Stimulated activated CD8-positive, alpha-beta memory T cell treated with anti-CD3 and anti-CD28 coated beads, Interleukin-12 subunit alpha, Interleukin-12 subunit beta, amount 100 ng/mL, for 24 hours (primary cell): ENCODE measurements around the gene UPB1.
"Not testable (repeated sequence)": the region's sequence is repeated elsewhere in the genome, so short reads cannot be mapped to it uniquely, and the experiment has no call there.

ENCODE experiments used
- DNase-seq: peaks from one replicate; pipeline ENCODE4 v3.0.0-alpha.2; 2020; ENCODE audit errors: extremely low read depth

Gene UPB1

GRCh38 chr22:24504540-24504939 is 9.4 kb downstream of the UPB1 start:
- no peak for DNase-seq

DNA sequence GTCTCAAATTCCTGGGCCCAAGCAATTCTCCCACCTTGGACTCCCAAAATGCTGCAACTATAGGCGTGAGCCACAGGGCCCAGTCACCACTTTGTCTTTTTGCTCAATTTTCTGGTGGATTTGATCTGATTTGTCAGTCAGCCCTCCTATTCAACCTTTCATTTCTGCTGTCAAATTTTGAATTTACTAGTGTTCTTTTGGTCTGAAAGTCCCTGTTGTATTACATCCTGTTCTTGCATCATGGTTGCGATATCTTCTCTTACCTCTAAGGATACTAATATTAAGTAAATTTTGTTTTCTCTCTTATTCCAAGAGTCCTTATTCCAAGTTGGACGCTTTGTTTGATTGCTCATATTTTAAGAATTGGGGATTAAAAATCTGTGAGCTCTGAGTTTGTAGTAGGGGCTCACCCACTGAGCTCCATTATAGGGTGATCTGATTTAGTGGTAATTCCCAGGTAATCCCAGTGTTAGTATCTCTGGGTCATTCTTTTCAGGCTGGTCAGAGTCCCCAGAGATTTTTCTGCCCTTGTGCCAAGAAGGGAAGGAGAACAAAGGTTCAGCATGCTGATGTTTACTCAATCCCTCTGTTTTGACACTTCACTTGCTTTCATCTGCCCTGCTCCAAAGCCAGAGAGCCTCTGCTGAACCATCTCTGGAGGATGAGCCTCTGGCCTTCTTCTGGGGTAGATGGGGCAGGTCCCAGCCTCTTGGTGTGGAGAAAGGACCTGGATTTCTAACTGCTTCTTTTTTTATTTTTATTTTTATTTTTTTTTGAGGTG is 10.0 kb downstream of the UPB1 start:
- DNase-seq: no peak

DNA sequence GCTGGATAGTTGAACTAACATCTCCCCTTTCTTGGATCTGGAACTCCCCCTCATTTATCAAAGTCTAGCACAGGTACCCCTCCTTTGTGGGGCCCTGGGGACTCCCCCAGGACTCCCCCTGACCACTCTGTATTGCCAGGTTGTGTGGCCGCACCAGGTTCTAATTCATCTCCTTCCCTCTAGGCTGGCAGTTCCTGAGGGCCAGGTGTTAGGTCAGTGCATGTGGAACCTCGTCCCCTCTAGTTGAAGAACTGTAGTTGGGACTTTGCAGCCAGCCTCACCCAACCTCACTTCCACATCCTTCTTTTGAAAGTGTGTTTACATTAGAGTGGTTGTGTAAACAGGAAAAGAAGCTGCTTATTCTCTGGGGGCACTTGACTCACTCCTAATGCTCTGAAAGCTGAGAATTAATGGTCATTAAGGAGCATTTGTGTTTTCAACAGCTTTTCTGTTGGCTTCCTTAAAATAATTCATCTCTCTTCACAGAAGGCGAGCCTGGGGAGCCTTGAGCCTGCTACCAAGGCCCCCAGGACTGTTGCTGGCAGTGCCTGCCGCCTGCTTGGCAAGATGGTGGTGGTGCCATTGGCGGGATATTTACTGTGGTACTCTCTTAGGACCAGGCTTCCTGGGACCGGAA is 11.8 kb downstream of the UPB1 start:
- no peak for DNase-seq

- no peak for DNase-seq
Measured at GRCh38 chr22:24507716-24508115, 12.6 kb downstream of the UPB1 start.

DNA sequence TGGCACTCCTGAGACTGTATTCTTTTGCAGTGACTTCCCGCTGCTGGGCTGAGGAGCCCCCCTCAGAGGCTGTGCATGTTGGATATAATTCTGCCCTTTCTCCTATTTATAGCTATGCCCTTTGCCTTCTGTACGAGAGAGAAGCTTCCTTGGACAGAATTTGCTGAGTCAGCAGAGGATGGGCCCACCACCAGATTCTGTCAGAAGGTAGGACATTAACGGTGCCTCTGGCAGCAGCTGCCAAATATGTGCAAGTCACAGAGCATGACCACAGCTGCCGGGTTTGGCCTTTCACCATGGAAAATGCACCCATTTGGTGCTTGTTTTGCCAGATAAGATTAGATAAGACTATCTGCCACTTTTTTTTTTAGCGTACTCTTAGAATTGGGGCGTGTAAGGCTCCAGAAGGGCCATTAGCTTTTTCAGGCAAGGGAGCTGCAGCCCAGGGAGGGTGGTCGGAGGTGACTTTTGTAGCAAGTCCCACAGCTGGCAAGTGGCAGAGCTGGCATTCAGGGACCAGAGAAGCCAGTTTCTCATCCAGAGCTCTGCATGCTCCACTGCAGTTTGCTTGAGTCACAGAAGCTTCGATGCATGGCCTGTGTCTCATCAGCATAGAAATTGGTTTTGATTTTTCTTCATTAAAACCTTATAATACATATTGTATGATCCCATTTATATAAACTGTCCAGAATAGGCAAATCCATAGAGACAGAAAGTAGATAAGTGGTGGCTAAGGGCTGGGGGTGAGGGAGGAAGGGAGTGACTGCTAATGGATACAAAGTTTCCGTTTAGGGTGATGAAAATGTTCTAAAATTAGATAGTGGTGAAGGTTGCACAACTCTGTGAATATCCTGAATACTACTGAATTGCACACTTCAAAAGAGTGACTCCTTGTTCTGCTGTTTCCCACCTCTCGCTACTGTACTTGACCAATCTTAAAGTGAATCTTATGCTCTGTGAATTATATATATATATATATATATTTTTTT is 15.8 kb downstream of the UPB1 start:
- DNase-seq: no peak

DNA sequence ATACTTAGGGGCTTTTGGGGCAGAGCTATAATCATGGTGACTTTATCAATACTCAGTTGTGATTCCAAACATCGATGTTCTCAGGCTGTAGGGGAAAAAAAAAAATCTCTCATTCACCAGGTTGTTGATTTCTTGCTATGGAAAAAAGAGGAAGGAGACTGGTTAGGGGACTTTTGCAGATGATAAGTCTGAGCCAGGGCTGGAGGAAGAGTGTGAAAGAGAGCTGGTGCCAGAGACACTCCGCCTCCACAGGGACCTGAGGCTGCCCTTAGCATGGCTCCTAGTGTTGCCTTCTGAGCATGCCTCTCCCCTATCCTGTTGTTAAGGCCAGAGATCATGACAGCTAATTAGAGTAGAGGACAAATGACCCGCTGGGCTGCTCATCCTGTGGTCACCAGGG is 16.9 kb downstream of the UPB1 start:
- no peak for DNase-seq

DNA sequence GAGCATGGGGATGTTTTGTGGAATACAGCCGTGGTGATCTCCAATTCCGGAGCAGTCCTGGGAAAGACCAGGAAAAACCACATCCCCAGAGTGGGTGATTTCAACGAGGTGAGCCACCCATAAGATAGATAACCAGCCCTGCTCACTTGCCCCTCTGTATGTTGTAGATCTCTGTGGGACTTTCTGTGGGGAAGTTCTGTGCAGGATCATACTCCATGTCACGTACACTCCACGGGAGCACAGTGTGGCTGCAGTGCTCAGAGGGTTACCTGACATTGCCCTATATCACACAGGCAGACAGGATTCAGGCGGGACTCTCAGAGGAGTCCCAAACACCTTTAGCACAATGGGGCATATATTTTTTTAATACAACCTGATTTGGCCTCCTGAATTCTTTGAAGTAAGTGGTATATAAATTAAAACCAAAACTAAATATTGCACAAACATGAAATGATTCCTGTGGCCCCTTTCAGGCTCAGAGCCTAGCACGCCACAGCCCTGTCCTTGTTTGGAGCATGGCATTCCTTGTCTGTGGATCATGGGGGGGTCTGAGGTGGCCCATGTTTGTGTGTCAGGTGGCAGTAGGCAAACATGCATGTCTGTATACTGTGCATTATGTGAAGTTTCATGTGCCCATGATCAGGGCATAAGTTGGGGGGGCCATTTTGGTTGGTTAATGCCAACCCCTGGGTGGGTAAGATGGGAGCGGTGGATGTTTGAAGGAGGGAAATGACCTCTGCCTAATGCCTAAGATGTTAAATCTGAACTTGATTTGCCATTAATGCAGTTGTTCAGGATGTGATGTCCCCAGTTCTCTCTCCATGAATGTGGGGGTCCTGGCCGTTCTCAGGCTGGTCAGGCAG is 18.5 kb downstream of the UPB1 start:
- DNase-seq: no peak

DNA sequence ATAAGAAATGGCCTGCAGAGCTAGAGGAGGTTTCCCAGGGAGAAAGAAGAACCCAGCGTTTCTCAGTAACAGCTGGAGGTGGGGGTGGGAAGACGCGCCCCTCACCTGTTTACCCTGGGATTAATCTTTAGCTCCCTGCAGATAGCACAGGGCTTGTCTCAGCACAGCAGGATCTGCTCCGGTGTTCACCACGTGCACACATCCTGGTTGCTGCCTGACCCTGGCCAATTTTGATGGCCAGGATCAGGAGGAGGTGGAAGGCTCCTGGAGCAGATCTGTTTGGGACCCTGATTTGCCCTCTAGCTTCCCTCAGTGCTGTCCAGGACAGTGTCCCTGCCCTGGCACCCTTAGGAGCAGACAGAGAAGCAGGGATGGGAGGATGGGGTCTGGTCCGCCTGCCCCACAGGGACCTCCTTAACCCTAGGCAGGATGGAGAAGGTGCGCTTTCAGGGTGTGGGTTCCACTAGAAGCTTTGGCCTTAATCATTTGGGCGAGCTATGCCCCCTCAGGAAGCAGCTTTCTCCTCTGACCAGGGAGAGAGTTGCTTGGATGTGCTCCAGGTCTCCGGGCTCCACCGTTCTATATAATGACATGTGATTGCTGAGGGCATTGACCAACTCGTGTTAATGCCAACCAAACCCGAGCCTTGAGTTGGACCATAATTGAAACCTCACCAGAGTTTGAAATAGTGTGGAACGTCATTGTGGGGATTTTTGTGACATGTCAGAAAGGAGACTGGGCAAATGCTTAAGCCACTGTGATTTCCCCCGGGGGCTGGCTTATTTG is 19.3 kb downstream of the UPB1 start:
- DNase-seq: no peak

DNA sequence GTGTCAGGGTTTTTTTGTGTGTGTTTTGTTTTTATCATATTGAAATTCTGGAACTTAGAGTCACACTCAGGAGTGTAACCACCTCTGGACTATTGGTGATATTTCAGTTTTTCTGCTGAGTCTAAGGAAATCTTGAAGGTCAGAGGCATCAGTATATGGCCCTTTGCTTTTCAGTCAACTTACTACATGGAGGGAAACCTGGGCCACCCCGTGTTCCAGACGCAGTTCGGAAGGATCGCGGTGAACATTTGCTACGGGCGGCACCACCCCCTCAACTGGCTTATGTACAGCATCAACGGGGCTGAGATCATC is 19.9 kb downstream of the UPB1 start:
- DNase-seq: no peak

DNA sequence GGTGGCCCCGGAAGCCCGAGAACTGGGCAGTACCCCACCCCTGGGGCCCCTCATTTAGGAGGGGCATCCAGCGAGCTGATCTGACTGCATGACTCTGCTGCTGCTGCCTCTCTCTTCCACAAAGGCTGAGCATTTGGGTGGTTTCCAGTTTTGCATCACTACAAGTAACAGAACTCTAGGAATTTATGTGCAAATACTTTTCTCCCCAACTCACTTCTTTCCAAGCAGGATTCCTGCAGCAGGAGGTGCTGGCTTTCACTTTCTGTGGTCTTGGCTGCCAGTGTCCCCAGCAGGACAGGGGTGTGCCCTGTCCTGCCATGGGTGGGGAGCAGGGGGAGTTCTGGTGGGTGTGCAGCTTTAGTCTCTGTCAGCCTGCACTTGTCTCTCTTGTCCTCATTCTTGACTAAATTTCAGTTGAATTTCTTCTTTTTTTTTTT is 21.2 kb downstream of the UPB1 start:
- no peak for DNase-seq

- DNase-seq: no peak
Measured at GRCh38 chr22:24517446-24517845, 22.3 kb downstream of the UPB1 start.

DNA sequence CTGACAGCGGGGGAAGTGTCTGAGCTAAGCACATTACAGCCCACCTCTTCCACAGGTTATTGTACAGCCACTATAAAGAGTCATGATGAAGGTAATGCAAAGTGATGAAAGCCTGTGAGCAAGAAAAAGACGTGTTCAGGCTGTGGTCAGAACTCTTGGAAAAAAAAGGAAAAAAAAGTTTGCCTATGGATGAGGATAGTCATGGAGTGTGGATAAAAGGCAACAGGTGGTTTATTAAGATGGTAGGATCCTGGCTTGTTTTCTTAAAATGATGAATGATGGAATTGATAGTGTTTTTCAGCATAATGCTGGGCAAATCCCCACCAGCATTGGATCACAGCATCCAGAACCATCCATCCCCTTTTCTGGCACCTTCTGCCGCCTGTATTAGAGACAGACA is 23.1 kb downstream of the UPB1 start:
- no peak for DNase-seq

DNA sequence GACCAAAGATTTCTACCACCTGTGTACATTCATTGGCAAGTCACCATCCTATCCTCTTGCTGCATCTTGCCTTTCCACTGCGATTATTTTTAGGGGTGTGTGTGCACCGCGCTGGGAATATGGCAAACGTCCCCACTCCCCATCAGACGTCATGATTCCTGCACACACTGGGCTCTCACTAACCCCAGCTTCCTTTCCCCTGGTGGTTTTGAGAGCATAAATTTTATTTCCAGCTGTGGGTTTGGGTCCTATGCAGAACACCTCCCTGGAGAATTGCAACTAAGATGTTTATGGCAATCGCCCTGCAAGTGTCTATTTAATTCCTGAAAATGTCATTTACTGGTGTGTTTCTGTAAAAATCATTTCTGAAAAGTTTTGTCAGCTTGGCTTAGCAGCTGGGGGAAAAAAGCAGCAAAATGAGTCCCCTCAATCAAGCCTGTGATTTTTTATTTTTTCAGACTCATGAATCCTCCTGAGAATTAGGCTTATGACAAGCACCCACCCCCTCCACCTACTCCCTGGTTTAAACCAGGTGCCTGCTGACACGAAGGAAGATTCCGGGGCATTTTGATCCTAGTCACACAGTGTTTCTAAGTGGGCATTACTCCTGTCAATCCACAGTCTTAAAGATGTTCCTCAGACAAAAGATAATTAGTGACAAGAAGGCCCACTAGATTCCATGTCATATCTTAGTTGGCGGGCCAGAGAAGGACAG is 23.8 kb downstream of the UPB1 start:
- no peak for DNase-seq

DNA sequence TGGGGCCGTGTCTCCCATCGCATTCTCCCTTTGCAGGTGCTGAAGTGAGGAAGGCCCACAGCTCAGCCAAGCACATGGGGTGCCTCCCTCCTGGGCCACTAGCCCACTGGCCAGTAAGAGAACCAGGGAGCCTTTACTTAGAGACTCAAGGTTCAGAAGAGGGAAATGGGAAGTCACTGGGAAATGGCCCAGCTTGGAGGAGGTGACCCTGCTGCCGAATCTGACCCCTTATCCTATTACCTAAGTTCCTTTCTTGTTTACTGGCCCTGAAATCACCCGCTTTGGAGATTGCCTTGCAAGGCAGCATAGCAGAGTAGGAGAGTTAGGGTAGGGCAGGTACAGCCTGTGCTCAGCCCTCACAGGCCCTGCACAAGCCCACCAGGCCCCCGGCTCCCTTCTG is 24.4 kb downstream of the UPB1 start:
- DNase-seq: no peak

DNA sequence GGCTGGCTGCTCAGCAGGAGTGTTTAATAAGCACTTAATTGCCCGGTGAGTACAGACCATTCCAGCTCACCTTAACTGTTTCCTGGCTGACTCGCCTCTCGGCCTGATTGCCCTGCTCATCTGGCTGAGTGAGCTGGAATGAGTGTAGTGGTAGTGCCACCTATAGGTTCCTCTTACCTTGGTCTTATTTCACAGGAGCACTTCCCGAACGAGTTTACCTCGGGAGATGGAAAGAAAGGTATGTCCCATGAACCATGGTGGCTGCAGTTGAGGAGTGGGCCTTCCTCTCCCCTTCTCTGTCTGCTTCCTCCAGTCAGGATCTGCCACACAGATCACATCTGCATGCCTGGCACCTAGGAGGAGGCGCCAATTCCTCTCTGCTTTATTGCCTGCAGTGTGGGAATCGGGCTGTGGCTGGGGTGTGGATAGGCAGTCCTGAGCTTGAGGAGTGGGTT is 26.7 kb downstream of the UPB1 start:
- no peak for DNase-seq

- no peak for DNase-seq
Measured at GRCh38 chr22:24523873-24524272, 28.7 kb downstream of the UPB1 start.

DNA sequence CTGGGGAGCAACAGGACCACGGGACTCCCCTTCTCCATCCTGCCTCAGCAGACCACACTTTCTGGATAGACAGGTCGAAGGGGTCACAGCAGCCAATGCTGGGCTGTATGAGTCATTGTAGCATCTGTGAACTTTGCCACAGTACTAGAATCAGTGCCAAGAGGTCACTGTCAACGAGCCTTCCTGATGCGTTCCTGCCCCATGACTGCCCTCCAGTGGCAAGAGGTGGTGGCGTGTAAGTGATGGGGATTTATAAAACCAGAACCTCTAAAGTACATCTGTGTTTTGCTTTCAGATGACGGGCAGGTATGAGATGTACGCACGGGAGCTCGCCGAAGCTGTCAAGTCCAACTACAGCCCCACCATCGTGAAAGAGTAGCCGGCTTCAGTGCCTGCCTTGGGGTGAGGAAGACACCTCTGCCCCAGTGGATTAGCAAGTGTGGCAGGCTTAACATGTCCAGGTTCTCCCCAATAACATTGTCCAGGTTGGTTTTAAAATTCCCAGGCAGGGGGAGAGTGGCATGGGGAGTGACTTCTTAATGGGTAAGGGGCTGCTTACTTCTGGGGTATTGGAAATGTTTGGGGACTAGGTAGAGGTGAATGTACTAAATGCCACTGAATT is 30.4 kb downstream of the UPB1 start:
- DNase-seq: peak; percentile 27

- DNase-seq: no peak
Measured at GRCh38 chr22:24526191-24526590, 31.1 kb downstream of the UPB1 start.

DNA sequence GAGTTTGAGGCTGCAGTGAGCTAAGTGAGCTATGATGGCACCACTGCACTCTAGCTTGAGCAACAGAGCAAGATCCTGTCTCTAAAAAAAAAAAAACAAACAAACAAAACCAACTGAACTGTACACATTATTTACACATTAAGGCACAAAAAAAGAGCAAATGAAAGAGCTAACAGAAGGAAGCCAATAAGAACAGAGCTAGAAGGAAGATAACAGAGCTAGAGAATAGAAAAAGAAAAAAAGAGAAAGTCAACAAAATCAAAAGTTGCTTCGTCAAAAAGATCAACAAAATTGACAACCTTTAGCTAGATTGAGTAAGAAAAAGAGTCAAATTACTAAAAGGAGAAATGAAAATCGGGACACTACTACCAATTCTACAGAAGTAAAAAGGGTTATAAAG is 34.8 kb downstream of the UPB1 start:
- no peak for DNase-seq

DNA sequence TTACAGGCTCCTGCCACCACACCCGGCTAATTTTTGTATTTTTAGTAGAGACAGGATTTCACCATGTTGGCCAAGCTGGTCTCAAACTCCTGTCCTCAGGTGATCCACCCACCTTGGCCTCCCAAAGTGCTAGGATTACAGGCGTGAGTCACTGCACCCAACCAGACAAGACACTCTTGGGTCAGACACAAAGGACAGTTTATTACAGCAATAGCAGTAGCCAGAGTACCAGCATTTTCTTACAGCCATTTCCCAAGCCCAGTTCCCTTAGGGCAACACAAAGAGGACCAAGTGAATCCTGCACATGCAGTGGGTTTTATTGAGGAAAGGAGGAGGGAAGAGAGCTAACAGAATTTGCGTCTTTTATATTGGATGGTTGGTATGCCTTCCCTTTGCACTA is 35.8 kb downstream of the UPB1 start:
- not testable (repeated sequence) for DNase-seq
